ENCODE results near the gene AKAP3.

DNA sequence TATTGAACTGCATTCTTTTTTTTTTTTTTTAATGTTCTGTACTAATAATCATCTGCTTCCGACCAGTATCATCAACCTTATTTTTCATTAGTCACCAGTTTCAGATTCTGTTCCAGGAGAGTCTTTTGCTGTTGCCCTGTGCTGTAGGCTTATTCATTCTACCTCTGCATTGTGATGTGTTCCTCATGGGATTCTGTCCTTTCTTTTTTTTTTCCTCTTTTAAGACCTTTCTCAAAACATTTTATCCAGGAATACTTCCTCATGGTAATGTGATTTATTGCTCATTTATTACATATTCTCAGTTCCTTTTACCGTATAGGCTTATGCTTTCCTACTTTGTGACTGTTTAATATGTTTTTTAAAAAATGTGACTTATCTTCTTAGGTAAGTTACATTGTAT is 4.8 kb upstream of the AKAP3 start:
- TF ChIP-seq, protein P1, sequence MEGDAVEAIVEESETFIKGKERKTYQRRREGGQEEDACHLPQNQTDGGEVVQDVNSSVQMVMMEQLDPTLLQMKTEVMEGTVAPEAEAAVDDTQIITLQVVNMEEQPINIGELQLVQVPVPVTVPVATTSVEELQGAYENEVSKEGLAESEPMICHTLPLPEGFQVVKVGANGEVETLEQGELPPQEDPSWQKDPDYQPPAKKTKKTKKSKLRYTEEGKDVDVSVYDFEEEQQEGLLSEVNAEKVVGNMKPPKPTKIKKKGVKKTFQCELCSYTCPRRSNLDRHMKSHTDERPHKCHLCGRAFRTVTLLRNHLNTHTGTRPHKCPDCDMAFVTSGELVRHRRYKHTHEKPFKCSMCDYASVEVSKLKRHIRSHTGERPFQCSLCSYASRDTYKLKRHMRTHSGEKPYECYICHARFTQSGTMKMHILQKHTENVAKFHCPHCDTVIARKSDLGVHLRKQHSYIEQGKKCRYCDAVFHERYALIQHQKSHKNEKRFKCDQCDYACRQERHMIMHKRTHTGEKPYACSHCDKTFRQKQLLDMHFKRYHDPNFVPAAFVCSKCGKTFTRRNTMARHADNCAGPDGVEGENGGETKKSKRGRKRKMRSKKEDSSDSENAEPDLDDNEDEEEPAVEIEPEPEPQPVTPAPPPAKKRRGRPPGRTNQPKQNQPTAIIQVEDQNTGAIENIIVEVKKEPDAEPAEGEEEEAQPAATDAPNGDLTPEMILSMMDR (IDR thresholded peaks at IDR 0.05; ENCODE audit: insufficient read depth, low read depth, low read length), result no peak
- no peak for TF ChIP-seq EZH2 (IDR thresholded peaks at IDR 0.05; ENCODE audit: insufficient read depth, low read length)
